Measurements from ENCODE around the gene CIROP. TPM values are rescaled to one million over a fixed set of nuclear protein-coding genes. Genes with fewer than 3 reads are reported as not detected.

Gene CIROP
- total and polyA plus RNA-seq, 2 donors (not counting 1 experiment from before 2014, with no cell fraction given) = 0.09 to 0.17 TPM

DNA sequence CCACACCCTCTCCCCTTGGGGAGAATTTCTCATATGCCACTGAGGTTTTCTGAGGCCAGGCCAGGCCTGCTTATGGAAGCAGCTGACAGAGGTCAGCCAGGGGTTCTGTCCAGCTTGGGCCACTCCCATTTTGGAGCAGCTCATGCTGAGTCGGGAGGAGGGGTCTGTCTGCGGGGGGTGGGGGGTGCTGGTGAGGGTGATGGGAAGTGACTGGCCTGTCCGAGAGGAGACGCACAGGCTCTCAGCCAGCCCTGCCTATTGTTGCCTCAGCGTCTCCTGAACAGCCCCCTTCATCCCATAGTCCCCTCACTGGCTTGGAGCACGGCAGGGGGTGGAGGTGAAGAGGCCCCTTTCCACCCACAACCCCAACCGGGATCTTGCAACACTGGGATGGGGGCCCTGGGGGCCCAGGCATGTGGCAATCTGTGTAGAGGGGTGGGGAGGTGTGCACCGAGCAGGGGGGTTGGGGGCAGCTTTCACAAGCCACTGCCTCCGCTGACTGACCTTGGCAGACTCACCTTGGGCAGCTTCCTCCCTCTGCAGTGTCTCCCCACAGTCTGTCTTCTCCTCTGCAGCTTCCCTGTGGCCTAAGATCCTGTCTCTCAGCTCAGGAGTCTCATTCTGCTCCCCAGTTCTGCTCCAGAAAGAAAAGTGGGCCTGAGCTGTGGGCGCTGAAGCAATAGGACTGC is 8.8 kb upstream of the CIROP start:
- no peak for TF ChIP-seq EZH2 (IDR thresholded peaks at IDR 0.05; ENCODE audit: low read length, missing control alignments)
- TF ChIP-seq, protein P1, sequence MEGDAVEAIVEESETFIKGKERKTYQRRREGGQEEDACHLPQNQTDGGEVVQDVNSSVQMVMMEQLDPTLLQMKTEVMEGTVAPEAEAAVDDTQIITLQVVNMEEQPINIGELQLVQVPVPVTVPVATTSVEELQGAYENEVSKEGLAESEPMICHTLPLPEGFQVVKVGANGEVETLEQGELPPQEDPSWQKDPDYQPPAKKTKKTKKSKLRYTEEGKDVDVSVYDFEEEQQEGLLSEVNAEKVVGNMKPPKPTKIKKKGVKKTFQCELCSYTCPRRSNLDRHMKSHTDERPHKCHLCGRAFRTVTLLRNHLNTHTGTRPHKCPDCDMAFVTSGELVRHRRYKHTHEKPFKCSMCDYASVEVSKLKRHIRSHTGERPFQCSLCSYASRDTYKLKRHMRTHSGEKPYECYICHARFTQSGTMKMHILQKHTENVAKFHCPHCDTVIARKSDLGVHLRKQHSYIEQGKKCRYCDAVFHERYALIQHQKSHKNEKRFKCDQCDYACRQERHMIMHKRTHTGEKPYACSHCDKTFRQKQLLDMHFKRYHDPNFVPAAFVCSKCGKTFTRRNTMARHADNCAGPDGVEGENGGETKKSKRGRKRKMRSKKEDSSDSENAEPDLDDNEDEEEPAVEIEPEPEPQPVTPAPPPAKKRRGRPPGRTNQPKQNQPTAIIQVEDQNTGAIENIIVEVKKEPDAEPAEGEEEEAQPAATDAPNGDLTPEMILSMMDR (conservative IDR thresholded peaks at IDR 0.05 in 1 of 2, IDR thresholded peaks at IDR 0.05 in 1 of 2; ENCODE audit: low read depth in 1 of 2, low read length in 2 of 2) = no peak
- H3K4me1 ChIP-seq (ENCODE audit: control insufficient read depth, extremely low read depth, insufficient read depth, low read length) = peaks cover 28% of the 10 kb centered on the region
- H3K9ac ChIP-seq (ENCODE audit: insufficient read depth, low read length) = peak overlapping the region; percentile 39
- H3K4me2 ChIP-seq (ENCODE audit: extremely low read depth, insufficient read depth, low read length) = no peak overlapping the region
- no peaks in the 10 kb centered on the region for H3K79me2 ChIP-seq (ENCODE audit: control insufficient read depth, insufficient read depth, low read length)
- DNase-seq (ENCODE audit: low read depth in 2 of 2) = peak; percentile 29 to 91
- no peaks in the 10 kb centered on the region for H3K36me3 ChIP-seq (ENCODE audit: control insufficient read depth, insufficient read depth, low read length)
- no peaks in the 10 kb centered on the region for H3K27me3 ChIP-seq (ENCODE audit: control insufficient read depth, insufficient read depth, low read length)
- H4K20me1 ChIP-seq (ENCODE audit: control insufficient read depth, extremely low read depth, insufficient read depth, low read length) = no peaks in the 10 kb centered on the region
- peak overlapping the region; percentile 91 for H3K27ac ChIP-seq (ENCODE audit: insufficient read depth, low read length)
- H3K9me3 ChIP-seq (ENCODE audit: control insufficient read depth, insufficient read depth, low read depth, low read length) = no peaks in the 10 kb centered on the region
- H3K4me3 ChIP-seq (replicated peaks in 1 of 4; ENCODE audit: control extremely low read depth in 1 of 4, insufficient read depth in 1 of 4, low read depth in 3 of 4, low read length in 4 of 4) = no peak overlapping the region
- peak overlapping the region; percentile 31 for H2AFZ ChIP-seq (ENCODE audit: low read length)

- H3K9ac ChIP-seq (ENCODE audit: insufficient read depth, low read length) = no peak overlapping the region
- no peaks in the 10 kb centered on the region for H3K9me3 ChIP-seq (ENCODE audit: control insufficient read depth, insufficient read depth, low read depth, low read length)
- H3K4me1 ChIP-seq (ENCODE audit: control insufficient read depth, extremely low read depth, insufficient read depth, low read length) = peaks cover 28% of the 10 kb centered on the region
- H3K4me3 ChIP-seq (replicated peaks in 1 of 4; ENCODE audit: control extremely low read depth in 1 of 4, insufficient read depth in 1 of 4, low read depth in 3 of 4, low read length in 4 of 4) = no peak overlapping the region
- DNase-seq (ENCODE audit: low read depth in 2 of 2) = peak in 1 of 2 donors; percentile 21
- H3K4me2 ChIP-seq (ENCODE audit: extremely low read depth, insufficient read depth, low read length) = no peak overlapping the region
- no peaks in the 10 kb centered on the region for H3K79me2 ChIP-seq (ENCODE audit: control insufficient read depth, insufficient read depth, low read length)
- no peaks in the 10 kb centered on the region for H3K27me3 ChIP-seq (ENCODE audit: control insufficient read depth, insufficient read depth, low read length)
- peak overlapping the region; percentile 91 for H3K27ac ChIP-seq (ENCODE audit: insufficient read depth, low read length)
- H3K36me3 ChIP-seq (ENCODE audit: control insufficient read depth, insufficient read depth, low read length) = no peaks in the 10 kb centered on the region
- no peaks in the 10 kb centered on the region for H4K20me1 ChIP-seq (ENCODE audit: control insufficient read depth, extremely low read depth, insufficient read depth, low read length)
- TF ChIP-seq EZH2 (IDR thresholded peaks at IDR 0.05; ENCODE audit: low read length, missing control alignments) = no peak
- TF ChIP-seq, protein P1 (conservative IDR thresholded peaks at IDR 0.05 in 1 of 2, IDR thresholded peaks at IDR 0.05 in 1 of 2; ENCODE audit: low read depth in 1 of 2, low read length in 2 of 2) = no peak
- H2AFZ ChIP-seq (ENCODE audit: low read length) = no peak overlapping the region
Measured at GRCh38 chr14:23112359-23113178, 7.8 kb upstream of the CIROP start.

DNA sequence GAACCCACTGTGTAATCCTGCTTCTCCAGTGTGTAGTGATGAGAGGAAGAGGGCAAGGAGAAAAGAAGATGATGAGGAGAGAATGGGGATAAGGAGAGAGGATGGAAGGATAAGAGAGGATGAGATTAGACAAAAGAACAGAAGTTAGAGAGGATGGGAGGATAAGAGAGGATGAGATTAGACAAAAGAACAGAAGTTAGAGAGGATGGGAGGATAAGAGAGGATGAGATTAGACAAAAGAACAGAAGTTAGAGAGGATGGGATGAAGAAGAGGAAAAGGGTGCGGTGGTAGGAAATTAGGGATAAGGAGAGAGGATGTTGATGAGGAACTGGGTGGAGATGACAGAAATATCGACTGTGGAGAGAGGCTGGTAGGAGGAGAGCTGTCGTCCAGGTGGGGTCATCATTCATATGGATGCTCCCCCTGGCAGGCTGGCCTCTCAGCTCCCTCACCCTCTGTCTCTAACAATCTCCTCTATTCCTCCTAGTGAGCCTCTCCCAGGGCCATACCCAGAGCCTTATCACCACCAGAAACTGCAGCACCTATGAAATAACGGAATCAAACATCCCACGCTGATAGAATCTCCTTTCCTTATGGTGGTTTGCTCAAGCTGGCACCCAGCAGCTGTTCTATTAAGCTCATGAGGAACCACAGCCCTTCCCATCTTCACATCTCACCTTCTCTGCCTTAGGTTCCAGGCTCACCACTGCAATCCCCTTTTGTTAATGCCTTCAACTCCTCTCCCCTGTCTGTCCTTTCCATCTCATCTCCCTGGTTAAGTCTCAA is 6.0 kb upstream of the CIROP start:
- Histone ChIP-seq H3K9ac (ENCODE audit: insufficient read depth, low read length) (no peak overlapping the region), H2AFZ (ENCODE audit: low read length) (no peak overlapping the region), H3K27ac (ENCODE audit: insufficient read depth, low read length) (no peak overlapping the region), H3K36me3 (ENCODE audit: control insufficient read depth, insufficient read depth, low read length) (no peaks in the 10 kb centered on the region), H3K27me3 (ENCODE audit: control insufficient read depth, insufficient read depth, low read length) (no peaks in the 10 kb centered on the region), H3K9me3 (ENCODE audit: control insufficient read depth, insufficient read depth, low read depth, low read length) (no peaks in the 10 kb centered on the region), H3K4me2 (ENCODE audit: extremely low read depth, insufficient read depth, low read length) (no peak overlapping the region), H4K20me1 (ENCODE audit: control insufficient read depth, extremely low read depth, insufficient read depth, low read length) (no peaks in the 10 kb centered on the region), H3K4me3 (replicated peaks in 1 of 4; ENCODE audit: control extremely low read depth in 1 of 4, insufficient read depth in 1 of 4, low read depth in 3 of 4, low read length in 4 of 4) (no peak overlapping the region), H3K4me1 (ENCODE audit: control insufficient read depth, extremely low read depth, insufficient read depth, low read length) (peaks cover 28% of the 10 kb centered on the region), H3K79me2 (ENCODE audit: control insufficient read depth, insufficient read depth, low read length) (no peaks in the 10 kb centered on the region)
- no peak for DNase-seq (ENCODE audit: low read depth in 2 of 2)
- TF ChIP-seq, protein P1 (conservative IDR thresholded peaks at IDR 0.05 in 1 of 2, IDR thresholded peaks at IDR 0.05 in 1 of 2; ENCODE audit: low read depth in 1 of 2, low read length in 2 of 2) = no peak
- no peak for TF ChIP-seq EZH2 (IDR thresholded peaks at IDR 0.05; ENCODE audit: low read length, missing control alignments)

Data from fibroblast of lung (primary cell).